Esophagus muscularis mucosa (tissue), 4 donors: ENCODE results near the gene CEP131. TPM values are rescaled to one million over a fixed set of nuclear protein-coding genes. Genes with fewer than 3 reads are reported as not detected.

Experiments
- DNase-seq: peaks from one replicate; pipeline ENCODE4 v3.0.0-alpha.2; 2017; ENCODE audit errors: extremely low spot score
- H3K27ac ChIP-seq, 4 donors: fragments of 200-600 bp; sonication (generic); replicated peaks in 1 of 4; 1 replicate in 3 of 4; 2 replicates in 1 of 4; pipeline ENCODE4 v1.5.1; 2016 to 2019; ENCODE audit warnings: mild to moderate bottlenecking in 1 of 4
- H3K27me3 ChIP-seq, 4 donors: fragments of 200-600 bp; sonication (generic); one replicate each; pipeline versions ENCODE4 v1.5.1 to v1.6.0; 2016 to 2019
- H3K36me3 ChIP-seq, 4 donors: fragments of 200-600 bp; sonication (generic); one replicate each; pipeline ENCODE4 v1.5.1; 2016 to 2019
- H3K4me1 ChIP-seq, 4 donors: fragments of 200-600 bp; sonication (generic); one replicate each; pipeline ENCODE4 v1.5.1; 2016 to 2019
- H3K4me3 ChIP-seq, 4 donors: fragments of 200-600 bp; sonication (generic); 1 replicate in 2 of 4; 2 replicates in 2 of 4; pipeline ENCODE4 v1.5.1; 2016 to 2019; ENCODE audit warnings: mild to moderate bottlenecking in 4 of 4, moderate library complexity in 1 of 4
- H3K9me3 ChIP-seq, 4 donors: fragments of 200-600 bp; sonication (generic); 1 replicate in 3 of 4; 2 replicates in 1 of 4; pipeline ENCODE4 v1.5.1; 2016 to 2019
- EP300 ChIP-seq: sonication (generic); formaldehyde crosslinking; IDR thresholded peaks from one replicate; pipeline ENCODE4 v1.6.1; 2017; ENCODE audit warnings: antibody characterized with exemption
- POLR2A ChIP-seq: fragments of 450-650 bp; IDR thresholded peaks from one replicate; pipeline ENCODE4 v1.6.1; 2017; ENCODE audit warnings: antibody characterized with exemption, moderate library complexity, mild to moderate bottlenecking, low read depth
- POLR2AphosphoS5 ChIP-seq, 2 donors: sonication (generic); formaldehyde crosslinking; IDR thresholded peaks; one replicate each; pipeline ENCODE4 v1.6.1; 2017; ENCODE audit warnings: antibody characterized with exemption in 2 of 2
- WGBS: methylation state at CpG from one replicate; pipeline ENCODE4 v1.1.5; 2018; 5-methylcytosine and 5-hydroxymethylcytosine counted together
- intact Hi-C: fragments of 100-400 bp; cut with DNase I; formaldehyde crosslinking; loops from one replicate; pipeline ENCODE4 v1.15.1; 2023
- total RNA-seq, 4 donors: library from RNA; depleted of rRNA; stranded (reverse); fragments of >200 nt; gene quantifications; one replicate each; pipeline versions ENCODE4 v1.1.0 to v1.2.1, GENCODE V29; 2016
- TF ChIP-seq, protein P1 (sequence below), 3 experiments: fragments of 200-600 bp in 2 of 3; fragments of 450-650 bp in 1 of 3; sonication (generic) in 2 of 3; IDR thresholded peaks; one replicate each; pipeline ENCODE4 v1.5.1; 2017 to 2019; ENCODE audit warnings: antibody characterized with exemption in 3 of 3, mild to moderate bottlenecking in 2 of 3, moderate library complexity in 1 of 3

The CEP131 gene
- total RNA-seq, 4 donors from 2014 or later = 4.5 to 10.6 (median 8.9) TPM

- no CpG with 5 or more reads among the region's 21 CpGs for WGBS
- Histone ChIP-seq H3K4me3 (no peak overlapping the region), H3K27me3 (no peaks in the 10 kb centered on the region), H3K36me3 (peaks cover 0 to 58% (median 30%) of the 10 kb centered on the region in 4 donors), H3K9me3 (no peaks in the 10 kb centered on the region), H3K4me1 (peaks cover 9 to 19% (median 12%) of the 10 kb centered on the region in 4 donors), H3K27ac (no peak overlapping the region)
- intact Hi-C loops = loop anchor here (5.0 kb wide), 1 partner anchor 56 kb away; no protein-coding TSS in a partner anchor
- TF ChIP-seq, protein P1, sequence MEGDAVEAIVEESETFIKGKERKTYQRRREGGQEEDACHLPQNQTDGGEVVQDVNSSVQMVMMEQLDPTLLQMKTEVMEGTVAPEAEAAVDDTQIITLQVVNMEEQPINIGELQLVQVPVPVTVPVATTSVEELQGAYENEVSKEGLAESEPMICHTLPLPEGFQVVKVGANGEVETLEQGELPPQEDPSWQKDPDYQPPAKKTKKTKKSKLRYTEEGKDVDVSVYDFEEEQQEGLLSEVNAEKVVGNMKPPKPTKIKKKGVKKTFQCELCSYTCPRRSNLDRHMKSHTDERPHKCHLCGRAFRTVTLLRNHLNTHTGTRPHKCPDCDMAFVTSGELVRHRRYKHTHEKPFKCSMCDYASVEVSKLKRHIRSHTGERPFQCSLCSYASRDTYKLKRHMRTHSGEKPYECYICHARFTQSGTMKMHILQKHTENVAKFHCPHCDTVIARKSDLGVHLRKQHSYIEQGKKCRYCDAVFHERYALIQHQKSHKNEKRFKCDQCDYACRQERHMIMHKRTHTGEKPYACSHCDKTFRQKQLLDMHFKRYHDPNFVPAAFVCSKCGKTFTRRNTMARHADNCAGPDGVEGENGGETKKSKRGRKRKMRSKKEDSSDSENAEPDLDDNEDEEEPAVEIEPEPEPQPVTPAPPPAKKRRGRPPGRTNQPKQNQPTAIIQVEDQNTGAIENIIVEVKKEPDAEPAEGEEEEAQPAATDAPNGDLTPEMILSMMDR (IDR thresholded peaks at IDR 0.05) = no peak
- no peak for TF ChIP-seq POLR2AphosphoS5 (IDR thresholded peaks at IDR 0.05)
- TF ChIP-seq POLR2A = no peak
- DNase-seq = no peak
These were observed 24.8 kb downstream of the CEP131 start for GRCh38 chr17:81197831-81198490.

GRCh38 chr17:81197409-81197795 is 25.4 kb downstream of the CEP131 start:
- Histone ChIP-seq H3K9me3 (no peaks in the 10 kb centered on the region), H3K4me3 (no peak overlapping the region), H3K36me3 (peaks cover 0 to 59% (median 29%) of the 10 kb centered on the region in 4 donors), H3K27me3 (no peaks in the 10 kb centered on the region), H3K4me1 (peaks cover 9 to 19% (median 12%) of the 10 kb centered on the region in 4 donors), H3K27ac (no peak overlapping the region)
- intact Hi-C loops = loop anchor here (5.0 kb wide), 1 partner anchor 55 kb away; no protein-coding TSS in a partner anchor
- 80% methylated on average over 11 of the region's 14 CpGs for WGBS
- DNase-seq = no peak
- TF ChIP-seq, protein P1 (IDR thresholded peaks at IDR 0.05) = no peak
- no peak for TF ChIP-seq POLR2AphosphoS5 (IDR thresholded peaks at IDR 0.05)
- no peak for TF ChIP-seq EP300
- TF ChIP-seq POLR2A = no peak

GRCh38 chr17:81196505-81197408 is 26.0 kb downstream of the CEP131 start:
- peaks cover 0 to 61% (median 34%) of the 10 kb centered on the region in 4 donors for H3K36me3 ChIP-seq
- H3K4me3 ChIP-seq = no peak overlapping the region
- DNase-seq = no peak
- no peak overlapping the region for H3K27ac ChIP-seq
- no peaks in the 10 kb centered on the region for H3K9me3 ChIP-seq
- no peaks in the 10 kb centered on the region for H3K27me3 ChIP-seq
- intact Hi-C loops = loop anchor here (5.0 kb wide), 1 partner anchor 54 kb away; no protein-coding TSS in a partner anchor
- 87% methylated on average over 44 of the region's 45 CpGs for WGBS
- peaks cover 9 to 19% (median 12%) of the 10 kb centered on the region in 4 donors for H3K4me1 ChIP-seq
- TF ChIP-seq, protein P1 (IDR thresholded peaks at IDR 0.05) = no peak
- TF ChIP-seq POLR2A = no peak

DNA sequence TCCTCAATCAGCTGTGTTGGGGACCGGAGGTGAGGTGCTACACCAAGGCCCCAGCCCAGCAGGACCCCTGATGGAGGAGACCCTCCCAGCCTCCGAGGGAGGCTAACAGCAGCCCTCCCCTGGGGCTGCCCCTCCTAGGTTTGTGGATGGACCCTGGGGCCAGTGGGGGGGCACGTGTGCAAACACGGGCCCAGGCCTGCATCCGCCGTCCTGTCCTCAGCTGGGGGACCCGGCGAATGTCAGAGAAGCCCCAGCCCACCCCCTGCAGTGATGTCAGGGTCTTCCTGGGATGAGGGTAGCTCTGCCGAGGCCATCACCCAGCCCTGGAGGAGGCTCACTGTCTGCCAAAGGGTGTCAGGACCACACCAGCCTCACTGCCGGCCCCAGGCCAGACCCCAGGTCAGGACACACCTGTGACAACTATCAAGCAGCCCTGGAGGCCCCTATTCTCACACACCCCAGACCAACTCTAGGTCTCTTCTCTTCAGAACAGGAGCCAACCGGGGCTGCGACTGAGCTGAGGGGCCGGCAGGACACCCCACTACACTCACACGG is 26.7 kb downstream of the CEP131 start:
- Histone ChIP-seq H3K4me3 (no peak overlapping the region), H3K4me1 (peaks cover 7 to 19% (median 11%) of the 10 kb centered on the region in 4 donors), H3K27ac (no peak overlapping the region), H3K9me3 (no peaks in the 10 kb centered on the region), H3K36me3 (peaks cover 0 to 69% (median 35%) of the 10 kb centered on the region in 4 donors), H3K27me3 (no peaks in the 10 kb centered on the region)
- intact Hi-C loops = loop anchor here (5.0 kb wide), 1 partner anchor 54 kb away; no protein-coding TSS in a partner anchor
- no peak for DNase-seq
- no peak for TF ChIP-seq EP300
- 88% methylated on average over 11 of the region's 14 CpGs for WGBS
